Chondrocyte (in vitro differentiated cells): ENCODE data around the gene PLCB3. TPM values are rescaled to one million over a fixed set of nuclear protein-coding genes. Genes with fewer than 3 reads are reported as not detected.

ENCODE experiments used
- DNase-seq: peaks from one replicate; pipeline ENCODE4 v3.0.0; 2021; ENCODE audit warnings: mixed read lengths, low spot score
- H3K27ac Mint-ChIP-seq: one replicate; pipeline ENCODE4 v1.8.0; 2021; ENCODE audit warnings: mild to moderate bottlenecking, moderate library complexity, mixed read lengths; ENCODE audit not compliant: unreplicated experiment
- H3K27me3 Mint-ChIP-seq: 2 replicates; pipeline ENCODE4 v1.8.0; 2021; ENCODE audit warnings: low read depth, mixed read lengths
- H3K36me3 Mint-ChIP-seq: 2 replicates; pipeline ENCODE4 v1.8.0; 2021; ENCODE audit warnings: low read depth, mixed read lengths
- H3K4me1 Mint-ChIP-seq: 2 replicates; pipeline ENCODE4 v1.8.0; 2021; ENCODE audit warnings: low read depth, mild to moderate bottlenecking, mixed read lengths
- H3K4me3 Mint-ChIP-seq: one replicate; pipeline ENCODE4 v1.8.0; 2021; ENCODE audit warnings: mild to moderate bottlenecking, moderate library complexity, mixed read lengths; ENCODE audit not compliant: unreplicated experiment
- H3K9me3 Mint-ChIP-seq: 2 replicates; pipeline ENCODE4 v1.8.0; 2021; ENCODE audit warnings: low read depth, mixed read lengths
- CTCF ChIP-seq: fragments of 200-600 bp; sonication (generic); IDR thresholded peaks from 2 replicates; pipeline ENCODE4 v1.5.0; 2021; ENCODE audit warnings: antibody characterized with exemption, mild to moderate bottlenecking, moderate library complexity
- total RNA-seq: library from RNA; stranded (reverse); gene quantifications from 3 replicates; pipeline ENCODE4 v1.2.1, GENCODE V29; 2021

PLCB3 gene
- total RNA-seq, 1 donor from 2014 or later: 47.2 TPM

- peaks cover 8% of the 10 kb centered on the region for H3K36me3 Mint-ChIP-seq
- peaks cover 30% of the 10 kb centered on the region for H3K4me1 Mint-ChIP-seq
- TF ChIP-seq CTCF: no peak
- peak; percentile 97 for DNase-seq
- peak within 1 kb of the TSS; percentile 90 for H3K4me3 Mint-ChIP-seq
- peak within 1 kb of the TSS; percentile 100 for H3K27ac Mint-ChIP-seq
- no peaks in the 10 kb centered on the region for H3K27me3 Mint-ChIP-seq
- no peaks in the 10 kb centered on the region for H3K9me3 Mint-ChIP-seq
Measured at GRCh38 chr11:64317325-64317960, 66.1 kb downstream of the PLCB3 start, which contains the start of gene TRMT112. Gene TRMT112 (minus strand): TSS chr11:64317559. CDS start chr11:64317526, 33 bp downstream.

- H3K27me3 Mint-ChIP-seq: no peaks in the 10 kb centered on the region
- peak within 1 kb of the TSS; percentile 90 for H3K4me3 Mint-ChIP-seq
- peak; percentile 68 for TF ChIP-seq CTCF
- H3K36me3 Mint-ChIP-seq: peaks cover 8% of the 10 kb centered on the region
- H3K9me3 Mint-ChIP-seq: no peaks in the 10 kb centered on the region
- peaks cover 30% of the 10 kb centered on the region for H3K4me1 Mint-ChIP-seq
- peak within 1 kb of the TSS; percentile 100 for H3K27ac Mint-ChIP-seq
- DNase-seq: peak; percentile 73
Measured at GRCh38 chr11:64317961-64318765, 66.8 kb downstream of the PLCB3 start, which contains the start of gene PRDX5. Gene PRDX5 (plus strand): TSS chr11:64318121. CDS start chr11:64318216, 95 bp downstream.

Other genes starting within 250 kb of the PLCB3 start
- gene FLRT1, start 215.6 kb upstream of the PLCB3 start, total RNA-seq: 0.12 to 0.31 TPM (median 0.22 TPM) in 3 replicates
- gene MACROD1, start 85.4 kb upstream of the PLCB3 start, total RNA-seq: 15.7 to 20.6 TPM (median 16.9 TPM) in 3 replicates
- gene STIP1, start 65.4 kb upstream of the PLCB3 start, total RNA-seq: 108 to 129 TPM (median 109 TPM) in 3 replicates
- gene FERMT3, start 44.8 kb upstream of the PLCB3 start, total RNA-seq: 1.0 to 1.5 TPM (median 1.5 TPM) in 3 replicates
- gene TRPT1, start 25.3 kb upstream of the PLCB3 start, total RNA-seq: 37.9 to 45.7 TPM (median 42.2 TPM) in 3 replicates
- 42.1 to 56.6 TPM (median 49.9 TPM) in 3 replicates for gene NUDT22, start 25.3 kb upstream of the PLCB3 start, total RNA-seq
- gene DNAJC4, start 21.0 kb upstream of the PLCB3 start, total RNA-seq: 27.0 to 31.6 TPM (median 28.9 TPM) in 3 replicates
- gene VEGFB, start 16.9 kb upstream of the PLCB3 start, total RNA-seq: 165 to 209 TPM (median 168 TPM) in 3 replicates
- gene FKBP2, start 10.4 kb upstream of the PLCB3 start, total RNA-seq: 42.1 to 54.3 TPM (median 43.0 TPM) in 3 replicates
- 280 to 358 TPM (median 322 TPM) in 3 replicates for gene PPP1R14B, start 4.6 kb upstream of the PLCB3 start, total RNA-seq
- gene BAD, start 33.1 kb downstream of the PLCB3 start, total RNA-seq: 55.5 to 58.8 TPM (median 56.8 TPM) in 3 replicates
- 57.8 to 64.8 TPM (median 59.2 TPM) in 3 replicates for gene GPR137, start 34.3 kb downstream of the PLCB3 start, total RNA-seq
- gene KCNK4, start 39.8 kb downstream of the PLCB3 start, total RNA-seq: 0.22 to 0.39 TPM in 2 of 3 replicates, not detected in the other
- 0.92 to 1.0 TPM in 2 of 3 replicates, not detected in the other for gene CATSPERZ, start 48.8 kb downstream of the PLCB3 start, total RNA-seq
- 25.6 to 30.7 TPM (median 29.6 TPM) in 3 replicates for gene ESRRA, start 54.0 kb downstream of the PLCB3 start, total RNA-seq
- gene TRMT112, start 66.0 kb downstream of the PLCB3 start, total RNA-seq: 122 to 182 TPM (median 126 TPM) in 3 replicates
- 181 to 234 TPM (median 232 TPM) in 3 replicates for gene PRDX5, start 66.6 kb downstream of the PLCB3 start, total RNA-seq
- 0.82 to 1.3 TPM (median 0.99 TPM) in 3 replicates for gene CCDC88B, start 88.7 kb downstream of the PLCB3 start, total RNA-seq
- gene RPS6KA4, start 107.6 kb downstream of the PLCB3 start, total RNA-seq: 32.7 to 43.6 TPM (median 34.9 TPM) in 3 replicates